SHP77 treated with DMSO at 0.1 percent for 48 hours (cell line): ENCODE results near the gene NCLN.
"Not testable (repeated sequence)": the region's sequence is repeated elsewhere in the genome, so short reads cannot be mapped to it uniquely, and the experiment has no call there.

Experiments
- DNase-seq: peaks from one replicate; lab custom pipeline; 2025; lab: John Stamatoyannopoulos, UW

The NCLN gene

DNA sequence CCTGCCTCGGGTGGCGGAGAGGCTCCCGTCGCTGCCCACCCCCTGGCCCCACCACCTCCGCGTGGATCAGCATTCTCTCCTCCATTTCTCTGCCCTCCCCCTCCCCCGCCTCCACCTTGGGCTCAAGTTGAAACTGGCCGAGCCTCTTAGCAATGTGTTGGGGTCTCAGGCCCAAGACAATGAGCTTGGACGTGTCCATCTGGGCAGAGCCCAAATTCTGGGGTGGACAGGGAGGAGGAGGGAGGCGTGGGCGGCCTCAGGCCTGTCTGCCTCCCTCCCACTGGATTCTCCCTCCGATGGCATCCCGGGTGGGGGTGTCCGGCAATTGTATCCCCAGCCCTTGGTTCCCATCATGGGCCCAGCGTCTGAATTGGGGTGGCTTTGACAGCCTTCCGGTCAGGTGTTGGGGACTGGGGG lies 40.0 kb downstream of the NCLN start:
- no peak for DNase-seq

DNA sequence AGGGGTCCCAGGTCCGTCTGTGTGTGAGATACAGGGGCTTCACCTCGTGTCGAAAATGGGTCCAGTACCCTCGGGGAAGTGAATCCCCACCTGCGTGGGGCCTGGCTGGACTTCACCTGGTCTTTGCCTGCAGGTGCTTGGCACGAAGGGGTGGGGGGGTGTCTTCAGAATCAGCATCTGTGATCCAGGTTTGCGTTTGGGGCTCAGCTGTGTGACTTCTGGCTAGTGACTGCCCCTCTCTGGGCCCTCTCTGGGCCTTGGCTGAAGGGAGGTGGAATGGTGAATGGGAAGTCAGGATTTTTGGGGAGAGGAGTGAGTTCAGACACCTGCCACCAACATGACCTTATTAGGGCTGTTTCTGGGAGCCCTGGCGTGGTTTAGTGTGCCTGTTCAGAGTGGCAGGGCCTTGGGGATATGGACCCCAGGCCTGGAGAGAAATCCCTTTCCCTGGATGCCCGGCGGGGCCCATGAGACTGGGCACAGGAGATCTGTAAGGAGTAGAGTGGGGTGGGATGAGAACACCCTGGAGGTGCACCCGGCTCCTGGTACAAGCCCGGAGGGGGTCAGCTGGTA lies 41.4 kb downstream of the NCLN start:
- DNase-seq = no peak

DNA sequence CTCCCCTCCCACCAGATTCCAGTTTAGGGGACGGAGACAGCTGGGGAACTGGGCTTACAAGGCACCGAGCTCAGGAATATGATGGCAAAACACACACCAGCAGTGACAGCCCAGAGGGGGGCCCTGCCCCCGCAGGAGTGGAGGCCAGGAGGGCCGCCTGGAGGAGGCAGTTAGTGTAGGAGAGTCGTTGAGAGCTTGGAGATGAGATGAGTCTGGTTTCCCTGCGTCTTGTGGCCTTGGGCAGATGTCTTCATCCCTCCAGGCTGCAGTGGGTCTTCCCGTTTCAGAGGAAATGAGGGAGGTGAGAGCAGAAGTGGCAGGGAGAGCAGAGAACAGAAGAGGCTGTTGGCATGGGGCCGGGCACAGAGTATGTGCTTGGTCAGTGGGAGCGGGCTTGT lies 43.6 kb downstream of the NCLN start:
- no peak for DNase-seq

DNA sequence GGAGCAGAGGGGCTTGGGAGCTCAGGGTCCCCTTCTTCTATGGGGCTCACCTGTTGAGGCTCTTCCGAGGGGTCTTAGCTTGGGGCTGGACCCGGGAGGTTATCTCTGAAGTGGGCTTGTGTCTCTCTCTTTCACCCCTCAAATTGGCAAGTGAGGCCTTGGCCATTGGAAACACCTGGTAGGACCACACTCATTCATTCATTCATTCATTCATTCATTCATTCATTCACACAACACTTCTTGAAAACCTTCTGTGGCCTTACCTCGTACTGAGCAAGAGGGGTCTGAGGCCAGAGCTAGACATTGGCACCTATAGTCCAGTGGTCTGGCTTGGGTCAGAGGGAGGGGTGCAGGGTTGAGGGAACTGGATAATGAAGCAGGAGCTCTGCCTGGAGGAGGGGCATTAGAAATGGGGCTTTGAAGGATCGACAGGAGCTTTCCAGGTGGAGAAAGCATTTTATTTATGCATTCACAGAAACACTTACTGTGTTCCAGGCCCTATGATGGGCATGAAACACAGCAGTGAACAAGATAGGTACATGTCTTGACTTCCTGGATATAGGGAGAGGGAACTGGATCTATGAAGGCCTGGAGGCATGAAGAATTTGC lies 44.3 kb downstream of the NCLN start:
- no peak for DNase-seq

DNA sequence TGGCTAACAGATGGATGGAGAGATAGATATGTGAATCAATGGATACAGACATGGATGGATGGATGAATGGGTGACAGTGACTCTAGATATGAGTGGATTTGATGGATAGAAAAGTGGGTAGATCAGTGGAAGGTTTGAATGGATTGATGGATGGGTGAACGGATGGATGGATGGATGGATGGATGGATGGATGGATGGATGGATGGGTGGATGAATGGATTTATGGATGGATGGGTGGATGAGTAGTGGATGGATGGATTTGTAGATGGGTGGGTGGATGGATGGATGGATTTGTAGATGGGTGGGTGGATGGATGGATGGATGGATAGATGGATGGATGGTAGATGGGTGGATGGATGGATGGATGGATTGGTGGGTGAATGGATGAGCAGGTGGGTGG lies 45.6 kb downstream of the NCLN start:
- DNase-seq = no peak

DNA sequence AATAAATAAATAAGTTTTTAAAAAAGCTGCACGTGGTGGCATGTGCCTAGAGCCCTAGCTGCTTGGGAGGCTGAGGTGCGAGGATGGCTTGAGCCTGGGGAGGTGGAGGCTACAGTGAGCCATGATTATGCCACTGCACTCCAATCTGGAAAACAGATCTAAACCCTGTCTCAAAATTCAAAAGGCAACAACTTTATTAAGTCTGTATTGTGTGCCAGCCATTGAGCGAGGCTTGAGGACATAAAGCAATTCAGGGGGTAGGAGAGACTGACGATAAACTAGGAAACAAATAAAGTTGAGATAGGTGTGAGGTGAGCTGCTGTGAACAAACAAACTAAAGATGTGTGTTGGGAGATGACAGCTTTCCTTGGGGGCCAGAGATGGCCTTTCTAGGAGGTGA lies 47.4 kb downstream of the NCLN start:
- DNase-seq = no peak

DNA sequence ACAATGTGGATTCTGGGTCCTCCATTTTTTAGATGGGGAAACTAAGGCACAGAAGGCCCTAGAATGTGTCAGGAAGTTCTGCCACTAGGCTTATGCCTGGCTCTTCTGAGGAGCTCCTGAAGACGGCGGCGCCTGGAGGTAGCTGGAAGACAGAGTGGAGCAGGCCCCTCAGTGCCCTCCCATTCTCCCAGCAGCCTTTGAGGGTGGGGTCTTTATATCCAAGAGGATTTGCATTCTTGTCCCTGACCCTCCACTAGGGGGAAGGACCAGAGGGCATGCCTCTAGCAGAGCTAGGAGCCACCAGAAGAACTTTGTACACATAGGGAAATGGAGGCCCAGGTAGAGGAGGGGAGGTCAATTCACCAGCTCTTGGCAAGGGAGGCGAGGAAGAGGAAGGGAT lies 48.1 kb downstream of the NCLN start:
- no peak for DNase-seq

DNA sequence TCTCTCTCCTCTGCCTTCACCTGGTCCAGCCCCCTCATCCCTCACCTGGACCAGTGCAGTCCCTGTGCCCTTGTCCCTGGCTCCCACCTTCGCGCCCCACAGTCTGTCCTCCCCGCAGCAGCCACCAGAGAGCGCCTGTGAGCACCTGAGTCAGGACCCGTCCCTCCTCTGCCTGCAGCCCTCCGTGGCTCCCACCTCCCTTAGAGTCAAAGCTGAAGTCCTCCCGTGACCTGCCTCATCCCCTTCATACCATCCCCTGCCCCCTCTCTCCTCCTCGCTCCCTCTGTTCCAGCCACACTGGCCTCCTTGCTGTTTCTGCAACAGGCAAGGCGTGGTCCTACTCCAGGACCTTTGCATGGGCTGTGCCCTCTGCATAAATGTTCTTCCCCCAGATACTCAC lies 49.1 kb downstream of the NCLN start:
- no peak for DNase-seq

DNA sequence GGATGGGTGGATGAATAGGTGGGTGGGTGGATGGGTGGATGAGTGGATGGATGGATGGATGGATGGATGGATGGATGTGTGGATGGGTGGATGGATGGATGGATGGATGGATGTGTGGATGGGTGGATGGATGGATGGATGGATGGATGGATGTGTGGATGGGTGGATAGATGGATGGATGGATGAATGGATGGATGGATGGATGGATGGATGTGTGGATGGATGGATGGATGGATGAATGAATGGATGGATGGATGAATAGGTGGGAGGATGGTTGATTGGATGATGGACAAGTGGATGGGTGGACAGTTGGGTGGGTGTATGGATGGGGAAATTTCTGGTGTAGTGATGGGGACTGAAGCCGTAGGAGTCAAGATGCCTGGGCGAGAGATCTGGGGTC lies 49.9 kb downstream of the NCLN start:
- not testable (repeated sequence) for DNase-seq

DNA sequence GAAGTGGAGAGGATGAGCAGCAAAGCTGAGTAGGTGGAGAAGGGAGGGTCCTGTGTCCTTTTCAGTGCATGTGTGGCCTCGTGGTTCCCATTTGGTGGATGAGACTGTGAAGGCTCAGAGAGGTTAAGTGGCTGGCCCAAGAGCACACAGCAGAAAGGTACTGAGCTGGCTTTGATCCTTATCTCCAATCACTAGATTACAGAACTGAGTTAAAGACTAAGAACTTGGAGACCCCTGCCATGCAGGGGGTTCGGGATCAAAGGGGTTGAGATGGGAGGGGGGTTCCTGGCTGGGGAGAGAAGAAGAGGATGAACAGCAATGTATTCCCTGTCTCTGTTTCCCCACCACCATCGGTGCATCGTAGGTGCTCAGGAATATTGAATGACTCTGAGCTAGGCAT lies 50.5 kb downstream of the NCLN start:
- no peak for DNase-seq

DNA sequence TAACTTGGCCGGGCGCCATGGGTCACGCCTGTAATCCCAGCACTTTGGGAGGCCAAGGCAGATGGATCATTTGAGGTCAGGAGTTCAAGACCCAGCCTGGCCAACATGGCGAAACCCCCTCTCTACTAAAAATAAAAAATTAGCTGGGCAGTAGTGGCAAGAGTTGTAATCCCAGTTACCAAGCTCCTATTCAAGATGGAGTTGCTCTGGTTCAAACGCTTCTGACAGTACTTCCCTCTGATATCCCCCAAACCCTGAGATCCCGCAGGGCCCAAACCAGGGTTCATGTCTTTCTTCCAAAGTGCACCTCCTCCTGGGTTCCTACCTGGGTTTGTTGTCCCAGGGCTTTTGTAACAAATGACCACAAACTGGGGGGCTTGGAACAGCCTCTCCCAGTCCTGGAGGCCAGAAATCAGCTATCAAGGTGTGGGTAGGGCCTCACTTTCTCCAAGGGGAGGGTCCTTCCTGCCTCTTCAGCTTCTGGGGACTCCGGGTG lies 52.4 kb downstream of the NCLN start:
- no peak for DNase-seq

DNA sequence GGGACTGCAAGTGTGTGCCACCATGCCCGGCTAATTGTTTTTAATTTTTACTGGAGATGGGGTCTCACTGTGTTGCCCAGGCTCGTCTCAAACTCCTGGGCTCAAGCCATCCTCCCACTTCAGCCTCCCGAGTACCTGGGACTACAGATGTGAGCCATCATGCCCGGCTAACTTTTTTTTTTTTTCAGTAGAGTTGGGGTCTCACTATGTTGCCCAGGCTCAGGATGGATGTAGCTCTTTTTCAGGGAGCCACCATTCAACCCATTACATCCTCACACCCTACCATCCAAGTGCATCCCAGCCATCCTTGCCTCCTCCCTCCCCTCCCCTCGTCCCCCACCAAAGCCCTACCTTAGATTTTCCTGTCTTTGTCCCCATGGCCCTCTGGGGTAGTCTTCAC lies 53.6 kb downstream of the NCLN start:
- no peak for DNase-seq

DNA sequence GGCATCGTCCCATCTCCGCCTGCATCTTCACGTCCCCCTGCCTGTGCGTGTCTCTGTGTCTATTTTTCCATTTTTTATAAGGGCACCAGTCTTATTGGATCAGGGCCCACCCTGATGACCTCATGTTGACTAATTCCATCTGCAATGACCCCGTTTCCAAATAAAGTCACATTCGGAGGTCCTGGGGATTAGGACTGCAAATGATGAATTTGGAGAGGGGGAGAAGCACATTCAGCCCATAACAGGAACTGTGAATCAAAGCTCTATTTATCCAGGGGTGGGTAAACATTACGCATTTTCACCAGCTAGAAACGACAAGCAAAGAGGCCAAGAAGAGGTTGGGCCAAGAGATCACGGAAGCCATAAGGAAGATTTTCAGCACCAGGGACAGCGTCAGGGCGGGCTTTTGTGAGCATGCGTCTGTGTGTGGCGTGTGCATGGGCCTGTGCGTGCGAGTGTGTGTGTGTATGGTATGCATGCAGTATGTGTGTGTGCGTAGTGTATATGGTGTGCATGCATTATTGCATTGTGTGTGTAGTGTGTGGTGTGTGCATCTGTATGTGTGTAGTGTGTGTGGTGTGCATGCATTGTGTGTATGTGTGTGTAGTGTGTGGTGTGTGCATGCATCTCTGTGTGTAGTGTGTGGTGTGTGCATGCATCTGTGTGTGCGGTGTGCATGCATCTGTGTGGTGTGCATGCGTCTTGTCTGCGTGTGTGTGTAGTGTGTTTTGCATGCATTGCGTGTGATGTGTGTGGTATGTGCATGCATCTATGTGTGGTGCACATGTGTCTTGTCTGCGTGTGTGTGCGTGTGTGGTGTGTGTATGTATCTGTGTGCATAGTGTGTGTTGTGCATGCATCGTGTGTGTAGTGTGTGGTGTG lies 58.3 kb downstream of the NCLN start:
- no peak for DNase-seq

DNA sequence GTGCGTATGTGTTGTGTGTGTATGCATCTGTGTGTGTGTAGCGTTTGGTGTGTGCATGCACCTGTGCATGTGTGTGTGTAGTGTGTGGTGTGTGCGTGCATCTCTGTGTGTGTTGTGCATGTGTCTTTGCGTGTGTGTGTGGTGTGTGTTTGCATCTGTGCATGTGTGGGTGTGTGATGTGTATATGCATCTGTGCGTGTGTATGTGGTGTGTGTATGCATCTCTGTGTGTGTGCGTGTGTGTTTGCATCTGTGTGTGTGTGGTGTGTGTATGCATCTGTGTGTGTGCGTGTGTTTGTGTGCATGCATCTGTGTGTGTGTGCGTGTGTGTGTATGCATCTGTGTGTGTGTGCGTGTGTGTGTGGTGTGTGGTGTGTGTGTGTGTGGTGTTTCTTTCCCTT lies 59.3 kb downstream of the NCLN start:
- no peak for DNase-seq

DNA sequence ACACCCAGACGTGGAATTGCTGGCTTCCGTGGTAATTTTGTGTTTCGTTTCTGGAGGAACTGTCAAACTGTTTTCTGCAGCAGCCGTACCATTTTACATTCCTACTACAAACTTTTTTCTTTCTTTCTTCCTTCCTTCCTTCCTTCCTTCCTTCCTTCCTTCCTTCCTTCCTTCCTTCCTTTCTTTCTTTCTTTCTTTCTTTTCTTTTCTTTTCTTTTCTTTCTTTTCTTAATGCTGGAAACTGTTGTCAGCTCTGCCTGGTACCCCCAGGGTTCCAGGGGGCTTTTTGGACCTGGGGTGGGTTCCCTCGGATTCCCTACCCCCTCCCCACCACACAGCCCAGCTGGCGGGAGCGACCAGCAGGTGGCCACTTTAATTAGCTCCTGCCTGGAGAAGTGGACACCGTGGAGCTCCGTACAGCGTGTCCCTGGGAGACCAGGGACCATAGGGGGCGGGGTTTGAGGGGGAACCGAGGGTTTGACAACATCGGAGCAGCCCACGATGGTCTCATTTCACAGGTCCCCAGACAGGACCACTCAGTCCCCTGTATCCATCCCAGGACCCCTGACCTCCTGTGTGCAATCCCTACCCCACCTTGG lies 63.1 kb downstream of the NCLN start:
- DNase-seq = no peak

DNA sequence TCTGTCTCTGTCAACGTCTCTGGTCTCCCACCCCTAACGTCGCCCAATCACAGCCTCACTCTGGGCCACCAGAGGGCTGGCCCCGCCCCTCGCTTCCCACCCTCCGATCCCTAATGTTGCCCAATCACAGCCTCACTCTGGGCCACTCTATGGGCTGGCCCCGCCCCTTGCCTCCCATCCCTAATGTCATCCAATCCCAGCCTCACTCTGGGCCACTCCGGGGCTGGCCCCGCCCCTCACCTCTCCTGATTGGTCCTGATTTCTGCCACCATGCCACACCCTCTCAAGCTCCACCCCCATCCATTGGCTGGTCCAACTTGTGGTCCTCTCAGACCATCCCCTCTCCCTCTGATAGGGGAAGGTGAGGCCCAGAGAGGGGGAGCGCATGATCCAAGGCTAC lies 63.7 kb downstream of the NCLN start:
- DNase-seq = no peak

DNA sequence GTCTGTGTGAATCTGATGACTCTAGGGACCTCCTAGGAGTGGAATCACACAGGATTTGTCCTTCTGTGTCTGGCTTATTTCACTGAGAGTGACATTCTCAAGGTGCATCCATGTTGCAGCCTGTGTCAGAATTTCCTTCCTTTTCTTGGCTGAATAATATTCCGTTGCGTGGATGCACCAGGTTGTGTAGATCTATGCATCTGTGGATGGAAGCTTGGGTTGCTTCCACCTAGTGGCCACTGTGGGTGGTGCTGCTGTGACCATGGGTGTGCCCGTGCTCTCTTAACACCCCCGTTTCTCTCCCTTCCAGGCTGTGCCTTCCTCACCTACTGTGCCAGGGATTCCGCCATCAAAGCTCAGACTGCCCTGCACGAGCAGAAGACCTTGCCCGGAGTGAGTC lies 64.9 kb downstream of the NCLN start:
- DNase-seq = no peak

DNA sequence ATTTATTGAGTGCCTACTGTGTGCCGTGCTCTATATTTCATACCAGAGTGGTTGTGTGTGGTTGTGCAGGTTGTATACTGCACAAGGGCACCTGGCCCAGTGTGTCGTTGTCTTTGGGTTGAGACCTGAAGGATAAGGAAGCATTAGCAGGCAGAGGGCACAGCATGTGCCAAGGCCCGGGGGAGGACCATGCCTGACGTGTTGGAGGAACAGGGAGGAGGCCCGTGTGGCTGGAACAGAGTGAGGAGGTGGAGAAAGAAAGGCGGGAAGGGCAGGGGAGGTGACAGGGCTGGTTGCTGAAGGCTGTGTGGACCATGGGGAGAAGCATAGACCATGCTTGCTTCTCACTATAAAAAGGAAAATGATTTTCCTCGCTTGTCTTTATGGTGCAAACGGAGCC lies 65.5 kb downstream of the NCLN start:
- DNase-seq = no peak

DNA sequence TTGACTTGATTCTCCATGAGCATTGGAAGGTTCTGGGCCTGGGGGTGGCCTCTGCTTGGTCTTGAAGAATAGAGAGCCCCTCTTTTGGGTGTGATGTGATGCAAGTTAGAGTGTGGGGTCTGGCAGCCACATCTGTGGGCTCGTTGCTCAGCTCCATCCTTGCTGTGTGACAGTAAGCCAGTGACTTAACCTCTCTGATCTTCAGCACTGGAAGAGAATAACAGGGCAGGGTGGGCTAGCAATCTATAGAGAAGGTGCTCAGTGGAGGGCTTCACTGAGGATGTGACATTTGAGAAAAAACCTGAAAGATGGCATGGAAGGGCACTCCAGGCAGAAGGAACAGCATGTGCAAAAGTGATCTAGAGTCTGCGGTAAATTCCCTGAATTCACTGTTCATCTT lies 66.9 kb downstream of the NCLN start:
- no peak for DNase-seq

DNA sequence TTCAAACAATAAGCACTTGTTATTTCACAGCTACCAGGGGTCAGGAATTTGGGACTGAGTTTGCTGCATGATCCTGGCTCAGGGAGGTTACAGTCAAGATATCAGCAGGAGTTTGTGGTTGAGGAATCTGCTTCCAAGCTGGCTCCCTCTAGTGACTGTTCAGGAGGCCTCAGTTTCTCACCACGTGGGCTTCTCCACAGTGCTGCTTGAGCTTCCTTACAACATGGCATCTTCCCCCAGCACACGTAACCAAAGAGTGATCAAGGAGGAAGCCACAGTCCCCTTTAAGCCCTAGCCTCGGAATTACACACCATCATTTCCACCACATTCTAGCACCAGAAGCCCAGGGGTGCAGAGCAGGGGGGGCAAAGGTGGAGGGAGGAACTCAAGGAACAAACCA lies 67.5 kb downstream of the NCLN start:
- no peak for DNase-seq

DNA sequence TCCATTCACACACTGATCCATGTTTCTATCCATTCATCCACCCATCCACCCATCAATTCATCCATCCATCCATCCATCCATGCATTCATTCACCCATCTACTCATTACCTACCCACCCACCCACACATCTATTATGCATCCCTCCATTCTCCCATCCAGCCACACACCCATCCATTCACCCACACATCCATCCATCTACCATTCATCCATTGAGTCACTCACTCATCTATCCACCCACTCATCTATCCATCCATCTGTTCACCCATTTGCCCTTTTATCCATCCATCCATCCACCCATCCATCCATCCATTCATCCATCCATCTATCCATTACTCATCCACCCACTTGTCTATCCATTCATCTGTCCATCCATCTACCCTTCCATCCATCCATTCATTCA lies 68.8 kb downstream of the NCLN start:
- DNase-seq = no peak

DNA sequence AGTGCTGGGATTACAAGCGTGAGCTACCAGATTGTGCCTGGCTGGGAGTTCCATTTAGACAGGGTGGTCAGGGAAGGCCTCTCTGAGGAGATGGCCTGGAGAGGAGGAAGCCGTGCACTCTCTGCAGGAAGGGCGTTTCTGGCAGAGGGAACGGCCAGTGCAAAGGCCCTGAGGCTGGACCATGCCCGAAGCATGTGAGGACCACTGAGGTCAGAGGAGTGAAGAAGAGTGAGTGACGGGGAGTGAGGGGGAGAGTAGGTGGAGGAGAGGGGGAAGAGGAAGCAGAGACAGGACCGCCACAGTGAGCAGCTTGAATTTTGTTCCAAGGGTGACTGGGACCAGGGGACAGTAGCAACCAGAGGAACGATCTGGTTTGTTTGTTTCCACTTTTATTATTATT lies 71.3 kb downstream of the NCLN start:
- DNase-seq = no peak
